GM19463 (cell line): ENCODE data around the gene SASH1.
A peak's percentile ranks its signal among the peaks of the same experiment; 100 is the strongest.

Experiments
- ATAC-seq: cut with Tn5 transposase; IDR thresholded peaks from one replicate; pipeline ENCODE4 v1.9.1; 2021; ENCODE audit warnings: mild to moderate bottlenecking, moderate library complexity; ENCODE audit not compliant: unreplicated experiment

The SASH1 gene

DNA sequence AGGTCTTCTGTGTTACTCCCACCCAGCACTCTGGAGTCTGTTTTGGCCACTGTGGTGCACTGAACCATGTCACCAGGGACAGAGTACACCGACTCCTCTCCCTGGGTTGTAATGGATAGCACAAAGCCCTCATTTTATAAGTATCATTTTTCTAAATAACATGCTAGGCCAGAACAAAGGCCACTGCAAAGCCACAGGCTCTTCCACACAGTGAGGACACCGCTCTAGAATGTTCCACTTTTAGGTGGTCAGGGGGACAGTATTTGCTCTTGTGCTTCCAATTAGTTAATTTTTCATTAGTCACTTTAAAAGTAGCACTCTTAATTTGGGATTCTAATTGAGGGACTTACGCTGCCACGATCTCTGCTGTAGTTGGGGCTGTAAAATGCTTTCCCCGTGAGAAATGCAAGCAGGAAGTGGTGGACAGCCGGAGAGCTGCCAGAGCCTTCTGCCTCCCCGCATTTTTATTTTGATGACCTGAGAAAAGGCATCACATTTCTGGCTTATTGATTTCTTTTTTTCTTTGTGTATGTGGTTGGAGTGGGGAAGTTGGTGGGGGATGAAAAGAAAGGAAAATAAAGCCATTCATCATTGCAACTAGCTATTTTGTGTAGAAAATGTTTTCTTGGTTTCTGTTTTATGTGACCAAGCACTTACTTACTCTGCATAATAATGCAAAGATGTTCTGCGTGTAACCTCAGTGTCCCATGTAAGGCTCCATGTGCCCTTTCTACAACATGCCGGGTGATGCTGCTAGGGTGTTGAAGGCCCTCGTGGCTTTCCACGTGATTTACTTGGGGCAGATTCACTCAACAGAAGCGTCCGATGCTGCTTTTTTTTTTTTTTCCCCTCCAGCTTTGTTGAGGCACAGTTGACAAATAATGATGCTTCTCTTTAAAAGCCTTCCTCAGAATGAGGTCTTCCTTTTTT lies 195.9 kb downstream of the SASH1 start:
- no peak for ATAC-seq

DNA sequence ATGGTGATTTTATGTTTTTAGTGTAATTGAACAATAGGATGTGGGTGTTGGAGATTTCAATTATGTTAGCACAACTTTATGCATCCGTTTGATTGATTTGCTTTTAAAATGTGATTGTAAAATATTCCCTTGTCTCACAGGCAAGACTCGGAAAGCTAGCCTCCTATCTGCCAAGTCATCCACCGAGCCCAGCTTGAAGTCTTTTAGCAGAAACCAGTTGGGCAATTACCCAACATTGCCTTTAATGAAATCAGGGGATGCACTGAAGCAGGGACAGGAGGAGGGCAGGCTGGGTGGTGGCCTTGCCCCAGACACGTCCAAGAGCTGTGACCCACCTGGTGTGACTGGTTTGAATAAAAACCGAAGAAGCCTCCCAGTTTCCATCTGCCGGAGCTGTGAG lies 200.9 kb downstream of the SASH1 start:
- no peak for ATAC-seq

DNA sequence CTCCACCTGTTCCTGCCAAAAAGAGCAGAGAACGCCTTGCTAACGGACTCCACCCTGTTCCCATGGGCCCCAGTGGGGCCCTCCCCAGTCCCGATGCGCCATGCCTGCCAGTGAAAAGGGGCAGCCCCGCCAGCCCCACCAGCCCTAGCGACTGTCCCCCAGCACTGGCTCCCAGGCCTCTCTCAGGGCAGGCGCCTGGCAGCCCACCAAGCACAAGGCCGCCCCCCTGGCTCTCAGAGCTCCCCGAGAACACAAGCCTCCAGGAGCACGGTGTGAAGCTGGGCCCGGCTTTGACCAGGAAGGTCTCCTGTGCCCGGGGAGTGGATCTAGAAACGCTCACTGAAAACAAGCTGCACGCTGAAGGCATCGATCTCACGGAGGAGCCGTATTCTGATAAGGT lies 201.8 kb downstream of the SASH1 start:
- ATAC-seq, result no peak

DNA sequence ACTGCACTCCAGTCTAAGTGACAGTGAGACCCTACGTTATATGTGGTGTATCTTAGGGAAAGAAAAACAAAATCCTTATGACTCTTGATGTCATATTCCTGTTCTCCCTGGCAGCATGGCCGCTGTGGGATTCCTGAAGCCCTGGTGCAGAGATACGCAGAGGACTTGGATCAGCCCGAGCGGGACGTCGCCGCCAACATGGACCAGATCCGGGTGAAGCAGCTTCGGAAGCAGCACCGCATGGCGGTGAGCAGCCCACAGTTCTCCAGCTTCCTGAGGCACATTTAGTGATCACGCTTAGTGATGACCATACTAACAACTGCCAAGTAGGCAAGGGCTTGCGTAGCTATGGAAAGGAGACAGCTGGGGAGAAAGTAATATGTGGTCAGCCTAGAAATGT lies 203.3 kb downstream of the SASH1 start:
- ATAC-seq, result no peak

DNA sequence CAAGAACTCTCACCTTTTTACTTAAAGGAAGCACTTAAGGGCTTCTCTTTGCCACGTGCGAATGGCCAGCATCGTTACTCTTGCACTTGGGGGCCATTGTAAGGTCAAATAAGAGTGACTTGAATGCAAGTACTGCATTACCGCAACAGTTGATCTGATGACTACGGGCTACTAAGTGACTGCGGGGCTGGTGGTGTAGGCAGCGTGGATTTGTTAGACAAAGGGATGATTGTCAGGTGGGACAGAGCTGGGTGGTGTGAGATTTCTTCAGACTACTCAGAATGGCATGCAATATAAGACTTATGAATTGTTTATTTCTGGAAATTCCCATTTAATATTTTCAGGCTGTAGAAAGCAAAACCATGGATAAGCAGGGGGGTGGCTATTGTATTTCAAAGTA lies 204.5 kb downstream of the SASH1 start:
- ATAC-seq, result no peak

DNA sequence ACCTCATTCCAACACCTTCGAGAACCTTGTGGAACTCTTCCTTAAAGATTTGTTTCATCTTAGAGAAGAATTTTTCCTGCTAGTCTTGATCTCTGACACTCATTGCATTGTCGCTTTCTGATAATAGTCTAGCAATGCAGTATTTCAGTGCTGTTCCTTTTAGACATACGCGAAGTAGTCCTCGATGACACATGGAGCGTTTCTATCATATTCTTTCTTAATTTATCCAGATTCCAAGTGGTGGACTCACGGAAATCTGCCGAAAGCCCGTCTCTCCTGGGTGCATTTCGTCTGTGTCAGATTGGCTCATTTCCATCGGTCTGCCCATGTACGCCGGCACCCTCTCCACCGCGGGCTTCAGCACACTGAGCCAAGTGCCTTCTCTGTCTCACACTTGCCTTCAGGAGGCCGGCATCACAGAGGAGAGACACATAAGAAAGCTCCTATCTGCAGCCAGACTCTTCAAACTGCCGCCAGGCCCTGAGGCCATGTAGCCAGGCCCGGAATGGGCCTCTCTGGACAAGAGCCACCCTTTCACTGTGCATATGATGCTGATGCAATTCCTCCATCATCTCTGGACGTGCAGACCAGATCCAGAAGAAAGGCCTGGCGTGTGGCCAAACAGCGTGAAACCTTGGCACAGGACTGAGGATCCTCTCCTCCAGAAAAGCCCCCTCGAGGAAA lies 205.6 kb downstream of the SASH1 start:
- ATAC-seq, result no peak

DNA sequence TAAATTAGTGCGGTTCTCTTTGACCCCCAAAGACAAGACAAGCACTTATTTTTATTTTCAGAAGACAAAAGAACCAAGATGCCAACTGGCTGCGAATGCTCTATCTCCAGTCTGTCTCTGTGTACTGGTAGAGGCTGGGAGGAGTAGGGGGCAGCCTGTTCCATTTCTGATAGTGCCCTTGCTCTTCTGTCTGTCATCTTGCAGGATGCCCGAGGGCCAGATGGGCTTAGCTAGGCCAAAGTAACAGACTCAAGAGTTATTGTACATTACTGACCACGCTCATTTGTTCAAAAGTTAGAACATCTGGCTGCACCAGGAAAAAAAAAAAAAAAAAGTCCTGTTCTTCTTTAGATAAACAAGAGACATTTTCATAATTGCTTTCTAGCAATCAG lies 206.1 kb downstream of the SASH1 start:
- ATAC-seq, result no peak

DNA sequence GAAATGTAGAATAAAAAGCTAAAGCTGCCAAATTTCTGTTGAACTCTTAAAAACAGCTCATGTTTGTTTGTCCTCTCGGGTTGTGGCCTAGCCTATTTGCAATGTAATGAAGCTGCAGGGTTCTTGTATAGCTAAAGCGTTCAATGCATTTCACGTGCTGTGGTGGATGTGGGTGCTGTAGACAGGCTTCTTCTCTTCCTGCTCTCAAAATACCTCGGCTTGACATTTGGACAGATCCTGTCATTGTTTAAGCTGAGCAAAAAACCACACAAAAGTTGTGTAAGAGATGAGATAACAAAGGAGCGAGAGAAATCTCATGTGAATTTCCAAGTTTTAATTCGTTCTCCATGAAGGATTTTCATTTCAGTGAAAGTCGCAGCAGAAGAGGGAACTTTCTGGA lies 207.9 kb downstream of the SASH1 start:
- no peak for ATAC-seq

DNA sequence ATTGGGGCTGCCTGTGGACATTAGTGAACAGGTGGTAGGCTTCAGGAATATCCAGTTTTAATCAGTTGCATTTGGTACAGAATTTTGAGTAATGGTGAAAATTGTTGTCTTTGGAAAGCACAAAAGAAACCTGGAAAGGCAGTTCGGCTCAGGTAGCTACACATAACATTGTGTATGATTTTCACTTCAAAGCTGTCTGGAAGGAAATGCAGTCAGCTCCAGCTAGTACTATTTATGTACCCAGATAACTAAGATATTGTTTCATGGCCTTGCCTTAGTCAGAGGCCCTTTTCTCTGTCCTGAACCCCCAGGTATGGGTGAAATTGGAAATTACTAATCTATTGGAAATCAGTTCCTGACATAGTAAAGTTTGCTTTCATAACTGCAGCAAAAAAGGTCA lies 208.6 kb downstream of the SASH1 start:
- ATAC-seq, result no peak

DNA sequence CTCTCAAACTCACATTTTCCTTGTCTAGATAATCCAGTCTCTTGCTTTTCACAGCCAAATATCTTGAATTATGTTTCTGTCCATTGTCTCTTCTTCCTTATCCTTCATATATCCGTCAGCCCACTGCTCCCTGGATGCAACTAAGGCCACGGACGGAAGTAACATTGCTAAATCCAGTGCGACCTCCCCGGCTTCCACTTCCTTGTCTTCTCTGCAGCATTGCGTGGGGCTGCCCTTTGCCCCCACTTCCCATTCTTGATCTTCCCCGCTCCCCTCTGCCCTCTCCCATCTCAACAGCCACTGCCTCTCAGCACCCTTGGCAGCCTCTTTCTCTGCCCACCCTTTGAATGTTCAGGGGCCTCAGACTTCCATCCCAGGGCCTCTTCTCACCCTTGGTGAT lies 213.8 kb downstream of the SASH1 start:
- no peak for ATAC-seq

DNA sequence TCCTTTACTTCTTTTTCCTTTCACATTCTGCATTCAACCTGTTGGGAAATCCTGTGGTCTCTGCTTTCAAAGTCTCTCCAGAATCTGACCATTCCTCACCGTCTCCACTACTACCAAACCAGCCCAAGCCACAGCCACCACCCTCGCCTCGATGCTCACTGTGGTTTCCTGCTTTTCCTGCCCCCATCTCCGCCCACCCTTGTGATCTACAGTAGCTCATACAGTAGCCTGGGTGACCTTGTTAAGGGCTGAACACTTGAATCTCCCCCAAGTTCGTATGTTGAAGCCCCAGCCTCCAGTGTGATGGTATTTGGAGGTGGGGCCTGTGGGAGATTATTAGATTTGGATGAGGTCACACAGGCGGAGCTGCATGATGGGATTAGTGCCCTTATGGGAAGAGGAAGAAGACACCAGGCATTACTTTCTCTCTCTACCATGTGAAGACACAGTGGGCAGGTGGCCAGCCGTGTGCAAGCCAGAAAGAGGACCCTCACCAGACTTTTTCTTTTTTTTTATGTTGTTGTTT lies 215.2 kb downstream of the SASH1 start:
- ATAC-seq, result no peak

DNA sequence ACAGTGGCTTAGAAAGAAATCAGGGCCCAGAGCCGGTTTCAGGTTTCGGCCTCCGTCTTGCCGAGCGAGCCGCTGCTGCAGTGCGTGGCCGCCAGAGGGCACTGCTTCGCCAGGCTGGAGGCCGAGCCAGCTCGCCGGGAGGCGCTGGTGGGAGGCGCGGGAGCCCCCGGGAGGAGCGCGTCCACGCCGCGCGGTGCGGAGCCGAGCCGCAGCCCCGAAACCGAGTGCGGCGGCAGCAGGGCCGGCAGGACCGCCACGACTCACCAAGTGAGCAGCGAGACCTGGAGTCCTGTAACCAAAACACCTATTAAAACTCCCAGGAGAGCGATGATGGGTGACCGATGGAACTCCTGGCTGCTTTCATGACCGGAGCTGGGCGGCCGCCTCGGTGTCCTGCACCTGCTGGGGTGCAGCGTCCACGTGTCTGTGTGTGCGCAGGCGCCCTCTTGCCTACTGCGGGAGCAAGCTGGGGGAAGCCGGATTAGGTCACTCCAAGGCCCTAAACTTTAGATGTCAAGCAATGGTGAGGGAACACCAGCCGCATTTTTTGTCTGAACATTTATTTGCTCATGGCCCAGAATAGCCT lies 217.3 kb downstream of the SASH1 start:
- peak; percentile 94 for ATAC-seq

DNA sequence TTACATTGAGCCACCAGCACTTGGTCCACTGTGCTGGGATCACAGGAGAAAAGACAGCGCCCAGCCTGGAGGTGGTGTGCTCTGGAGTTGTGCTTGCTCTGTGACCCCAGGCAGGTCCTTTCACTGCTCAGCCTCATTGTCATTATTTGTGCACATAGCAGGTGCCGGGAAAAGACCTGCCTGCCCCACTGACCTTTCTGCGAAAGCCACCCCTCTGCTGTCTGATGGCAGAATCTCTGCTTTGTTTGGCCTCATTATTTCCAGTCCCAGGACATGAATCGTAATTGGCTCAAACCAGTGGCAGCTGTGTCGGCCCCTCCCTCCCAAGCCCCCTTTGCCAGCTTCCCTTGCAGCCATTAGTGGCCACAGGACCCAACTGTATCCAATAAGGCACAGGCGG lies 219.0 kb downstream of the SASH1 start:
- no peak for ATAC-seq

DNA sequence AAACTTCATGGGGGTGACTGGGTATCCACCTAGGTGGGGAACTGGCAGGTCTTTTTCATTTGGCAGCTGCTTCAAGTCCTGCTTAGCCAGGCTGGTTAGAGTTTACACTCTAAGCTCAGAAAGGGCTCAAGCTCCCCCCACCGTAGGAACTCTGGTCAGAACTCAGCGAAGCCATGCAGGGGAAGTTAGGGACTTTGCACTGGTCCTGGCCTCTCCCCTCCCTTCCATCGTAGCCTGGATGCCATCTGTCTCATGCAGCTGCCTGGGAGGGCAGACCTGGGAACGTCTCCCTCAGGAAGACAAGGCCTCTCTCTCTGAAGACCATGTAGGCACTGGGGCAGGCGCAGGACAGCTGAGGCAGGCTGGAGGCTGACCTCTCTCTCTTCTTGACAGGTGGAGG lies 220.4 kb downstream of the SASH1 start:
- ATAC-seq, result no peak

DNA sequence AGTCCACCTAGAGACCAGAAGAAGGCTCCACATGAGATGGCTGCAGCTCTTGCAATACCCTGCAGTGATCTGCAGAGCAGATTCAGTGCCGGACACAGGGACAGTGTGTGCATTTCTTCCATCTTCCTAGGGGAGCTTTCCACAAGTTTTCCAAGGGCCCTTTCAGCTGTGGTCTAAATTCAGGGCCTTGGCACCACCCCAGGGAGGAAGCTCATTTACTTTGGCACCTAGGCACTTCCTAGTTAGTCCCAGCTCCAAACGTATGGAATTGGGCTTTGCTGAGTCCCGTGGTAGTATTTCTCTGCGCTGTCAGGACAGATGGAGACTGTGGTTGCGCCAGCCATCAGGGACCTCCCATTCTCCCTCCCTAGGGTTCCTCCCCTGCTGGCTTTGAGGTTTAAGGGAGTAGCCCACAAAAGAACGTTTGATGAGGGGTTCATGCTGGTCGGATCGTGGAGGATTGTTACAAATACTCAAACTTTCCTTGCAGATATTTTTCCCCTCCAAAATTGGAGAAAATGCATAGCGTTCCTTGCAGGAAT lies 221.9 kb downstream of the SASH1 start:
- ATAC-seq, result no peak

DNA sequence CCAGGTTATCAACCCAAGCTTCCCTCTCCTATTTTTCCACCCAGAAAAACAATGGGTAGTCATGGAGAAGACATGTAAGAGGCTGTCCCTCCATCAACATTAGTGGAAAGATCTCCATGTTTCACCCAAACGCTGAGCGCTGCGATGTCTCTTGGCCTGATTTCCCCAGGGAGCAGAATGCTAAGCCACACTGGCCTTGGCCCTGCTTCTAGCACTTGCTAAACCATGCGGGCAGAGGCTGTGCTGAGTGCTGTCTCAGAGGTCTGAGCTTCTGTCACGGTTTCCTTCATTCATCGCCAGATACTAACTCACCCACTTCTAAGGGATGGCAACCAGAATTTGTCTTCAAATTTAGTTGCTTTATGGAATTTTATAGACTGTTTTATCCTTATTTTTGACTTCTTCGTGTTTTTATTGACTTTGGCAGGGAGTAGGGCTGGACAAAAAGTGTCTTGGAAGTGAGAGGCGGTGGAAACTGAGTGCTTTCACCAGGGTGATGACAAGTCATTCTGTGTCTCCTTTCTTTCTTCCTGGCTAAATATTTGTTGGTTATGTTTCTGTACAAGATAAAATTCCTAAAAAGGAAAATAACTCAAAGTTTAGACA lies 222.8 kb downstream of the SASH1 start:
- no peak for ATAC-seq

DNA sequence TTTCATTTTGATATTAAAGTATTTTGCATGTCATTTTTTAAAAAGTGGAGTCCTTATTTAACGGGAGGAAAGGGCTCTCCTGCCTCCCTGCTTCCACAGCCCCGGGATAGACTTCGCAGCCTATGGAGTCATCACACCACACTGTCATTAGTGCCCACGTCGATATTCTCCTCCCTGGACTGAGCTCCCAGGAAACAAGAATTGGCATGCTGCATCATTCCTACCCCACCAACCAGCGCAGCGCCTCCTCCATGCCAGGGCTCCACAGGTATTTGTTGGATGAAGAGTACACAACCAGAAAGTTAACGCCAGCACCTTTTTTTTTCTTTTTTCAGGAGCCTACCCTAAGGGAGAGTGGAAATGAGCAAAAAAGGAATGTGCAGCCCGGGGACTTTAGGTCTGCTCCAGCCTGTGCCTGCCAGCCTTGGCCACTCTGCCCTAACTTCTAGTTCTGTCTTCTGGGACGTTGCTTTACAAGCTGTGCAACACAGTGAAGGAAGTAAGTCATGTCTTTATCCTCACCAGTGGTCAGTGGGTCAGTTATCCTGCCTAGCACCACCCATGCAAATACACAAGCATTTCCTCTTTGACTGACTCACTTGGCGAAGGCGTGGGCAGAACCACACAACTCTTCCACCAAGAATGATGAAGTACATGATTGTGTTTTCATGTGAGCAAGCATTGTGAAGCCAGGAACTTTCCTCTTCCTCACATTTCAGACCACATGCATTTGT lies 223.5 kb downstream of the SASH1 start:
- peak; percentile 86 for ATAC-seq

DNA sequence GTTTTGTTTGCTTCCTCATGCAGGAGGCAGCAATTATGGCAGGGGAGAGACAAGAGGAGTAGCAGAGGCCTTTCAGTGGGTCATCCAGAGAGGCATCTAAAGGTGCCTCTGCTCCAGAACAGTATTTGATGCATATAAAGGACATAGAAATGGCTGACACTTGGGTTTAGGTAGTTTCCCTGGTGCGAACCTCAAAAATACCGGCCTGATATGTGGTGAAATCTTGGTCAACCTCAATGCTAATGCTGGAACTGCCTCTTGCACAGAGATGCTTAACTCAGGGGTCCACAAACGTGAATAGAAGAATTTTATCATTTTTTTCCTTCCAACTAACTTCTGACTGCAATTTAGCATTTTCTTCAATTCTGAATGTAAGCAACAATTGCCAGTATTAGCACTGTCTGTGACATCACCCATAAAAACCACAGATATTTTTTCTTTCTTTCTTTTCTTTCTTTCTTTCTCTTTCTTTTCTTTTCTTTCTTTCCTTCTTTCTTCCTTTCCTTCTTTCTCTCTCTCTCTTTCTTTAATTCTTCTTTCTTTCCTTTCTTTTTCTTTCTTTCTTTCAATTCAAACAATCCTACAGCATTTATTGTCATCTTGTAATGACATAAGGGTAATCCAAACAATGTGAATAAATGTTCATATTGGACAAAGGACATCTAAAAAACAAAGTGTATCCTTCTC lies 224.2 kb downstream of the SASH1 start:
- ATAC-seq, result peak; percentile 50

DNA sequence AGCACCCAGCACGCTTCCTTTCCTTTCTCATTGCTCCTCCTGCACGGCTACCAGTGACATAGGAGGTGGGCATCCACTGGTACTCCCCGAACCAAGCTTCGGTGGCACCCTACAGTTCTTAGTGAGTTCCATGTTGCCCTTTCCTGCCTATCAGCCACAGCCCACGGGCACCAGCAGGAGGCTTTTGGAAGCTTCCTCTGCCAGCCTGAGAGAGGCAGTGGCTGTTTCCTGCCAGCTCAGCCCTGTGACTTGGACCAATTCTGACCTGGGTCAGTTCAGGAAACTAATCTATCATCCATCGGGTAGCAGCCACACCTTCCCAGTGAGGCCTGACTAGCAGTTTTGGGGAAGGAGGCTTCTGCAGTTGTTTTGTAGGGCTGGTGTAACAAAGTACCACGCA lies 227.8 kb downstream of the SASH1 start:
- no peak for ATAC-seq
